ENCODE measurements around the gene EMC1. TPM values are rescaled to one million over a fixed set of nuclear protein-coding genes. Genes with fewer than 3 reads are reported as not detected.
"Not testable (repeated sequence)": the region's sequence is repeated elsewhere in the genome, so short reads cannot be mapped to it uniquely, and the experiment has no call there.

Gene EMC1
- total RNA-seq, result 63.1 to 68.5 TPM (median 63.8 TPM) in 3 replicates

DNA sequence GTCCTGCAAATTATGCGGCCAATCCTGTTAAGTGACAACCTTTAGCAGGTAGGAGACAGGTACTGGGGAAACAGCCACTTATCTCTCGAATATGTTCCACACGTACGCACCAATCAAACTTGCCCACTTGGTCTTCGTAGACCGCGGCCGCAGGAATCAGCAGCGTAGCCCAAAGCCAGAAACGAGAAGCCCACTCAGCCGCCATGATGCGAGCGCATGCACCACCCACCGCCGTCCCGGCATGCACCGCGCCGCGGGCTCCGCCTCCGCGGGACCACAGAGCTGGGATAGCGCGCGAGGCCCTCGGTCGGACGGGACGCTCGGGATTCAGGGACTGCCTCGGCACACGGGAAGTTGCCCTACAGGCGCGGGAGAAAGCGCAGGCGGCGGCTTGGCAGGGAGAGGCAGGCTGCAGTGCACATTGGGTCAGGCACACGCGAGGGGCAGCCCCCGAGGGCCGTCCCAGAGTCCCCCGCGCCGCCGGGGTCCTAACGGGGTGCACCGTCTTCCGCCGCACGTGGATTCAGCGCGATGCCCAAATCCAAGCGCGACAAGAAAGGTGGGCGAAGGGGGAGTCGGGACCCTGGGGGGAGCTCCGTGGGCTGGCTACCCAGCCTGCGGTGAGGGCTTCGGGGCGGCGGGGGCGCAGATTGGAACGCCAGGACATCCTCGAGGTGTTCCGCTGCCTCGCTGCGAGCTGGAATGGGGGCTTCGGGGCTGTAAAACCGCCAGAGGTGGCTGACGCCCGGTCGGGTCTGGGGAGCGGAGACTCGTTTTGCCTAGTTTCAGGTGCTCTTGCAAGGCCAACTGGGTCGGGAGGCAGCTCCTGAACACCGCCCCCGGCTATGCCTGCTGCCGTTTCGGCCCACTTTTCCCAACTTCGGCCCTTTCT lies at the start of gene EMC1, which contains the start of gene MRTO4:
Gene EMC1, minus strand, starts transcription at position 220 of the 892 bp plus-strand sequence. Its CDS starts 15 bp downstream, at position 205.
Gene MRTO4, plus strand, starts transcription at position 501 of the 892 bp plus-strand sequence. Its CDS starts 31 bp downstream, at position 532.
- H3K4me3 Mint-ChIP-seq, result peak within 1 kb of the TSS; percentile 96
- peak within 1 kb of the TSS; percentile 96 for H3K27ac Mint-ChIP-seq
- H3K27me3 Mint-ChIP-seq (ENCODE audit: low read depth), result no peaks in the 10 kb centered on the region
- TF ChIP-seq, protein P1, sequence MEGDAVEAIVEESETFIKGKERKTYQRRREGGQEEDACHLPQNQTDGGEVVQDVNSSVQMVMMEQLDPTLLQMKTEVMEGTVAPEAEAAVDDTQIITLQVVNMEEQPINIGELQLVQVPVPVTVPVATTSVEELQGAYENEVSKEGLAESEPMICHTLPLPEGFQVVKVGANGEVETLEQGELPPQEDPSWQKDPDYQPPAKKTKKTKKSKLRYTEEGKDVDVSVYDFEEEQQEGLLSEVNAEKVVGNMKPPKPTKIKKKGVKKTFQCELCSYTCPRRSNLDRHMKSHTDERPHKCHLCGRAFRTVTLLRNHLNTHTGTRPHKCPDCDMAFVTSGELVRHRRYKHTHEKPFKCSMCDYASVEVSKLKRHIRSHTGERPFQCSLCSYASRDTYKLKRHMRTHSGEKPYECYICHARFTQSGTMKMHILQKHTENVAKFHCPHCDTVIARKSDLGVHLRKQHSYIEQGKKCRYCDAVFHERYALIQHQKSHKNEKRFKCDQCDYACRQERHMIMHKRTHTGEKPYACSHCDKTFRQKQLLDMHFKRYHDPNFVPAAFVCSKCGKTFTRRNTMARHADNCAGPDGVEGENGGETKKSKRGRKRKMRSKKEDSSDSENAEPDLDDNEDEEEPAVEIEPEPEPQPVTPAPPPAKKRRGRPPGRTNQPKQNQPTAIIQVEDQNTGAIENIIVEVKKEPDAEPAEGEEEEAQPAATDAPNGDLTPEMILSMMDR (IDR thresholded peaks at IDR 0.05; ENCODE audit: unreplicated experiment), result no peak
- H3K36me3 Mint-ChIP-seq, result no peaks in the 10 kb centered on the region
- H3K9me3 Mint-ChIP-seq, result no peaks in the 10 kb centered on the region
- peaks cover 26% of the 10 kb centered on the region for H3K4me1 Mint-ChIP-seq
- peak; percentile 86 to 94 for DNase-seq (ENCODE audit: low spot score in 2 of 2, unreplicated experiment in 2 of 2)

DNA sequence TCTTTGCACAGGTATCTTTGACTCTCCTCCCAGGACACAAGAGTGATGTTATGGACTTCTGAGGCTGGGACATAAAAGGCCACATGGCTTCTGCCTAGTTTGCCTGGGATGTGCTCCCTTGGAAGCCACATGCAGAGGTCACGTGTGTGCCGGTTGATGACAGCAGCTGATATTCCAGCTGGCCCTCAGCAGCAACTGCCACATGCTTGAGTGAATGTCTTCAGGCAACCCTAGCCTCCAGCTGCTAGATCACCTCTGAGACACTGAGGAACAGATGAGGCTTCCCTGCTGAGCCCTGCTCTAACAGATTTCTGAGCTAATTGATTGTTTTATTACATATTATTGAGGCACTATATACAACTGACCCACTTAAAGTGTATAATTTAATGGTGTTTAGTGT lies 48.9 kb upstream of the EMC1 start:
- H3K27ac Mint-ChIP-seq, result no peak overlapping the region
- H3K4me3 Mint-ChIP-seq, result no peak overlapping the region
- peaks cover 56% of the 10 kb centered on the region for H3K36me3 Mint-ChIP-seq
- TF ChIP-seq, protein P1 (IDR thresholded peaks at IDR 0.05; ENCODE audit: unreplicated experiment), result no peak
- no peaks in the 10 kb centered on the region for H3K27me3 Mint-ChIP-seq (ENCODE audit: low read depth)
- H3K4me1 Mint-ChIP-seq, result no peaks in the 10 kb centered on the region
- no peak for DNase-seq (ENCODE audit: low spot score in 2 of 2, unreplicated experiment in 2 of 2)
- H3K9me3 Mint-ChIP-seq, result peaks cover 23% of the 10 kb centered on the region

DNA sequence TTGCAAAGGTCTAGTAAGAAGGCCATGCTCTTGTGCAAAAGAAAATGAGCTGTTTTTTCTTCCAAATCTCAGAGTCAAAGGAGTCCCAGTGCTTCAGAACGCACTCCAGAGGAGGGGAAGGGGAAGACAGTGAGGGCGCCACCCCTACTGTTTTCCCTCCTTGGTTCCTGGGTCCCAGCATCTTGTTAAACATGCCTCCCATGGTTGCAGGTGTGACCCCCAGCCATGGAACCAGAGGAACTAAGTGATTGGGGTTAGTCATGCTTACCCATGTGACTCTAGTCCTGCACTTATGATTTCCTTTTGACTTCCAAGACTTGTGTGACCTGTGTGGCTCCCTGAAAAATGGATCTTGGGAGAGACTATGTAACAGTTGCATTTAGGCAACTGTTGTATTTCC lies 43.3 kb upstream of the EMC1 start:
- Mint-ChIP-seq H3K27ac (no peak overlapping the region), H3K9me3 (peaks cover 41% of the 10 kb centered on the region), H3K27me3 (ENCODE audit: low read depth) (peaks cover 6% of the 10 kb centered on the region), H3K36me3 (peaks cover 54% of the 10 kb centered on the region), H3K4me3 (no peak overlapping the region), H3K4me1 (no peaks in the 10 kb centered on the region)
- TF ChIP-seq, protein P1 (IDR thresholded peaks at IDR 0.05; ENCODE audit: unreplicated experiment), result no peak
- no peak for DNase-seq (ENCODE audit: low spot score in 2 of 2, unreplicated experiment in 2 of 2)

DNA sequence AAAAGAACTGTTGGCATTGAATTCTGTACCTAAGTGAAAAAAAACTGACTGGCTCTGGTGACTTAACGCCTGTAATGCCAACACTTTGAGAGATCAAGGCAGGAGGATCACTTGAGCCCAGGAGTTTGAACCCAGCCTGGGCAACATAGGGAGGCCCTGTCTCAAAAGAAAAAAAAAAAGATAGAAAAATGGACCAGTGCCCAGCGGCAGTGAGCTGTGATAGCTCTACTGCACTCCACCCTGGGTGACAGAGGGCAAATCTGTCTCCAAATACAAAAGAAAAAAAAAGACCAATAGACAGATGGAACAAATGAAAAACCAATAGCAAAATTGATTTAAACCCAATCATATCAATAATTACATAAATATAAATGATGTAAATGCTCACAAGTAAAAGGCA lies 37.9 kb upstream of the EMC1 start:
- Mint-ChIP-seq H3K4me1 (no peaks in the 10 kb centered on the region), H3K36me3 (peaks cover 27% of the 10 kb centered on the region), H3K27ac (no peak overlapping the region), H3K4me3 (peak overlapping the region; percentile 38), H3K27me3 (ENCODE audit: low read depth) (peaks cover 27% of the 10 kb centered on the region), H3K9me3 (peaks cover 19% of the 10 kb centered on the region)
- DNase-seq (ENCODE audit: low spot score in 2 of 2, unreplicated experiment in 2 of 2), result no peak
- TF ChIP-seq, protein P1 (IDR thresholded peaks at IDR 0.05; ENCODE audit: unreplicated experiment), result no peak

DNA sequence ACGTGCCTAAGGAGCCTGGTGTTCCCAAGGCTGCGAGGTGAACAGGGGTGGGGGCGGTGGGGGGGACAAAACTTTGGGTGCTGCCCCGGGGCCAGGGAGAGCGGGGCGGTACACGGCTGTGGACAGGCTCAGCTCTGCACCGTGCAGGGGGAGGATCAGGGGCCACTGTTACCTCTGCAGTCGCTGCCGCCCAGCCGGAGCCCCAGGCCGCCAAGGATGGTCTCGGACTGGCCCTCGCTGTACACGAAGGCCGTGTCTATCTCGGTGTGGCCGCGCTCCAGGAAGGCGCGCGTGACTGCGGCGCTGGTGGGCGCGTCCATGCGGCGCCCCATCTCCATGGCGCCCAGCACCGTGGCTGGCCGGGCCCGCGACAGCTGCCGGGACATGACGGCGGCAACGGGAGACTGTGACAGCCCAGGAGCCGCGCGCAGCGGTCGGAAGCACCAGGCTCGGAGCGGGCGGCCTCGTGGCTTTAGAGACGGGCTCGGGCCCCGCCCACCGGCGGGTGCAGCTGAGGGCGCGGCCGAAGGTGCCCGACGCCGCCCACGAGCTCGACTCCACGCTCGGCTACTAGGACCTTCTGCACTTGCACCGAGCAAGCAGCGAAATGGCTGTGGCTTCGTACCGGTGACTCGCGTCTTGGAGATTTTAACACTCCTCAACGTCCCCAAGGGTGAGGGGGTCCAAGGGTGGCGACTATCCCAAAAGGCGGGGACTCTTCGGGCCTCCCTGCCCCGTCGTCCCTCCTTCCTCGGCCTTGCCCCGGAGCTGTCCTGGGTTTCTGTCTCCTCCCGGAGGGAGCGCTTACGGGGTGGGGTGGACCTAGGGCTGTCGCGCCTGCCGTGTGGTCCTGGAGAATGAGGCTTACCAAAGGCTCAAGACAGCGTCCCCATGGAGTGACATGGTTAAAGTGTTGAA lies 37.3 kb upstream of the EMC1 start, which contains the start of gene AKR7A3:
Gene AKR7A3, minus strand, starts transcription at position 447 of the 918 bp plus-strand sequence. Its CDS starts 61 bp downstream, at position 386.
- peak within 1 kb of the TSS; percentile 58 for H3K4me3 Mint-ChIP-seq
- peaks cover 17% of the 10 kb centered on the region for H3K9me3 Mint-ChIP-seq
- H3K27ac Mint-ChIP-seq; H3K4me1 Mint-ChIP-seq; DNase-seq (ENCODE audit: low spot score in 2 of 2, unreplicated experiment in 2 of 2): not testable (repeated sequence)
- H3K36me3 Mint-ChIP-seq, result peaks cover 26% of the 10 kb centered on the region
- H3K27me3 Mint-ChIP-seq (ENCODE audit: low read depth), result peaks cover 27% of the 10 kb centered on the region

All from mesothelial cell of epicardium (in vitro differentiated cells).